Lung (tissue), 12 donors: ENCODE measurements around the gene MUSTN1. TPM values are rescaled to one million over a fixed set of nuclear protein-coding genes. Genes with fewer than 3 reads are reported as not detected.
A peak's percentile ranks its signal among the peaks of the same experiment; 100 is the strongest.

Experiments used
- ATAC-seq: fragments of 200-7000 bp; cut with Tn5 transposase; one replicate; pipeline ENCODE4 v1.9.1; 2020; ENCODE audit warnings: moderate number of reproducible peaks; ENCODE audit not compliant: insufficient read depth, low FRiP score
- DNase-seq, 3 donors: peaks; one replicate each; pipeline ENCODE4 v3.0.0-alpha.2; 2013 to 2017
- H3K27ac ChIP-seq, 2 donors: one replicate each; pipeline ENCODE4 v1.5.1; 2013; ENCODE audit warnings: mild to moderate bottlenecking in 2 of 2, moderate library complexity in 2 of 2, control low read depth in 1 of 2, inconsistent platforms in 1 of 2, low read depth in 1 of 2, low read length in 1 of 2
- H3K27me3 ChIP-seq, 3 donors: one replicate each; pipeline ENCODE4 v1.5.1; 2013; ENCODE audit warnings: low read length in 2 of 3; ENCODE audit not compliant: control insufficient read depth in 3 of 3, insufficient read depth in 3 of 3
- H3K36me3 ChIP-seq, 4 donors: one replicate each; pipeline ENCODE4 v1.5.1; 2013; ENCODE audit warnings: low read length in 4 of 4, mild to moderate bottlenecking in 1 of 4, moderate library complexity in 1 of 4; ENCODE audit not compliant: control insufficient read depth in 4 of 4, insufficient read depth in 4 of 4
- H3K4me1 ChIP-seq, 5 donors: one replicate each; pipeline ENCODE4 v1.5.1; 2013; ENCODE audit warnings: low read length in 5 of 5, mild to moderate bottlenecking in 2 of 5, moderate library complexity in 1 of 5; ENCODE audit not compliant: control insufficient read depth in 5 of 5, insufficient read depth in 5 of 5
- H3K4me3 ChIP-seq: one replicate; pipeline ENCODE4 v1.5.1; 2013; ENCODE audit warnings: mild to moderate bottlenecking, control low read depth, moderate library complexity
- H3K9ac ChIP-seq, 2 donors: one replicate each; pipeline ENCODE4 v1.5.1; 2013; ENCODE audit warnings: low read length in 2 of 2, control low read depth in 1 of 2; ENCODE audit not compliant: insufficient read depth in 1 of 2
- H3K9me3 ChIP-seq, 4 donors: one replicate each; pipeline ENCODE4 v1.5.1; 2013; ENCODE audit warnings: low read length in 3 of 4, mild to moderate bottlenecking in 1 of 4, moderate library complexity in 1 of 4; ENCODE audit not compliant: control insufficient read depth in 4 of 4, insufficient read depth in 3 of 4
- WGBS, 2 donors: extraction: QIAGEN DNeasy Blood & Tissue Kit; methylation state at CpG; one replicate each; pipeline ENCODE4 v1.1.7; 2013; 5-methylcytosine and 5-hydroxymethylcytosine counted together
- polyA plus RNA-seq, 2 donors: library from polyadenylated mRNA; stranded (reverse); fragments of 200-250 nt; gene quantifications; one replicate each; pipeline ENCODE4 v1.2.1, GENCODE V29; 2013
- total RNA-seq, 2 donors: library from RNA; depleted of rRNA in 1 of 2; stranded (reverse); fragments of >200 nt in 1 of 2; gene quantifications; one replicate each; pipeline ENCODE4 v1.2.1, GENCODE V29; 2014 to 2021
- TF ChIP-seq, protein P1 (sequence below): IDR thresholded peaks from 2 replicates; pipeline ENCODE4 v1.5.1; 2012; ENCODE audit warnings: mild to moderate bottlenecking; ENCODE audit errors: control extremely low read depth, extremely low read depth
- donor health status: control.
- donor health status: control.
- donor health status: Bipolar disorder and iron deficiency.
- donor health status: healthy.
- donor health status: DM: yes; HTN: yes; CAD: no.

Gene MUSTN1
- total and polyA plus RNA-seq, 4 donors, result 3.3 to 39.0 (median 7.8) TPM

DNA sequence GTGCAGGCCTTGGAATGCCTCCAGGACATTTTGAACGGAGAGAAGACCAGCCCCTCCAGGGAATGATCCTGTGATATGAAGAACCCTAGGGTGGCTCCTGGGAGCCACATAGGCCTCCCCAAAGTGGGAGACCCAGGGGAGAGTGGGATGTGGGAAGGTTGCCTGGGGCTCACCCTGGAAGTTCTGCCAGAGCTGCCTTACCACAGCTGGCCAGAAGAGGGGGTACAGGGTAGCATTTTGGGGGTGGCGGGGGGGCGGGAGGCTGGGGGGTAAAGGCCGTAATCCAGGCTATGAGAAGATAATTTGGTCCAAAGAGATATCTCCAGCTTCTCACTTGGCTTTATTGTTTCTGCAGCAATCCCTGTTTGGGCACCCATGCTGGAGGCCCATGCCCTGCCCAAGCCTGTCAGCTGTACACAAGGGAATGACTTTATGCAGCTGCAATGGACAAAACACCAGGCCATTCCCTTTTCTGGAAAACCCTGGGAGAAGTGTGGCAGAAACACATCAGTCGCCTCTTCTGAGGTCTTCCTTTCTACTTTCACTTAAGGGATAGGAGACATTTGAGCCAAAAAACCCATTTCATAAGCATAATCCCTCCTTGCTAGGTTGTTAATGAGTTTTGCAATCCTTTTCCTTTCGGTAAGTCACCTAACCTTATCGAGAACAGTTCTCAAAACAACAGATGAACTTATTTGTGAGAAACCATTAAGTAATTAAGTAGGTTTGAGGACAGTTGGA is 11.0 kb upstream of the MUSTN1 start:
- no peaks in the 10 kb centered on the region for H3K9me3 ChIP-seq
- TF ChIP-seq, protein P1, sequence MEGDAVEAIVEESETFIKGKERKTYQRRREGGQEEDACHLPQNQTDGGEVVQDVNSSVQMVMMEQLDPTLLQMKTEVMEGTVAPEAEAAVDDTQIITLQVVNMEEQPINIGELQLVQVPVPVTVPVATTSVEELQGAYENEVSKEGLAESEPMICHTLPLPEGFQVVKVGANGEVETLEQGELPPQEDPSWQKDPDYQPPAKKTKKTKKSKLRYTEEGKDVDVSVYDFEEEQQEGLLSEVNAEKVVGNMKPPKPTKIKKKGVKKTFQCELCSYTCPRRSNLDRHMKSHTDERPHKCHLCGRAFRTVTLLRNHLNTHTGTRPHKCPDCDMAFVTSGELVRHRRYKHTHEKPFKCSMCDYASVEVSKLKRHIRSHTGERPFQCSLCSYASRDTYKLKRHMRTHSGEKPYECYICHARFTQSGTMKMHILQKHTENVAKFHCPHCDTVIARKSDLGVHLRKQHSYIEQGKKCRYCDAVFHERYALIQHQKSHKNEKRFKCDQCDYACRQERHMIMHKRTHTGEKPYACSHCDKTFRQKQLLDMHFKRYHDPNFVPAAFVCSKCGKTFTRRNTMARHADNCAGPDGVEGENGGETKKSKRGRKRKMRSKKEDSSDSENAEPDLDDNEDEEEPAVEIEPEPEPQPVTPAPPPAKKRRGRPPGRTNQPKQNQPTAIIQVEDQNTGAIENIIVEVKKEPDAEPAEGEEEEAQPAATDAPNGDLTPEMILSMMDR, result no peak
- ATAC-seq (no peak), DNase-seq (peak in 2 of 3 donors; percentile 22 to 24)
- H3K27ac ChIP-seq, result peak overlapping the region in 1 of 2 donors; percentile 50
- H3K36me3 ChIP-seq, result peaks cover 0 to 41% (median 21%) of the 10 kb centered on the region in 4 donors
- WGBS, 2 donors, result 69 to 72% methylated on average over 7 of the region's 7 CpGs
- no peaks in the 10 kb centered on the region for H3K27me3 ChIP-seq
- no peak overlapping the region for H3K9ac ChIP-seq
- no peak overlapping the region for H3K4me3 ChIP-seq
- peaks cover 0 to 21% (median 9%) of the 10 kb centered on the region in 5 donors for H3K4me1 ChIP-seq

DNA sequence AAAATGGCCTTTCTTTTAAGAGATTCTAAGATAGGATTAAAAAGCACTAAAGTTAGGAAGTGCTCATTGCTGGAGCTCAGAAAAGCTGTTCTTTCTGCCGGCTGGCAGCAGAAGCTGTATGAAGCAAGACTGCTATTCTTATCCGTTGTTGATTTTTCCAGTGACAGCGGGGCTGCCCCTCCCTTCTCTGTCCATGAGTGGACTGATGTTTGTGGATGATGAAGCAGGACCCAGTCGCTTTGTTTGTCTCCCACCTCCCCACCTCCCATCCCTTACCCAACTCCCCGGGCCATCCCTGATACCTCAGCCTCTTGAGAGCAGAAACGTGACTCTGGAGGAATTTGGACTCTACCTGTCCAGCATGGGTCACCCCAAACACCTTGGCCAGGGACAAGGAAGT is 10.3 kb upstream of the MUSTN1 start:
- Histone ChIP-seq H3K36me3 (peaks cover 0 to 43% (median 22%) of the 10 kb centered on the region in 4 donors), H3K9me3 (no peaks in the 10 kb centered on the region), H3K4me3 (no peak overlapping the region), H3K27ac (peak overlapping the region in 1 of 2 donors; percentile 50), H3K4me1 (peaks cover 0 to 21% (median 9%) of the 10 kb centered on the region in 5 donors), H3K27me3 (no peaks in the 10 kb centered on the region), H3K9ac (peak overlapping the region in 1 of 2 donors; percentile 42)
- DNase-seq (peak; percentile 59 to 91 (median 77)), ATAC-seq (no peak)
- TF ChIP-seq, protein P1, result no peak
- 23 to 32% methylated on average over 6 of the region's 6 CpGs for WGBS, 2 donors

DNA sequence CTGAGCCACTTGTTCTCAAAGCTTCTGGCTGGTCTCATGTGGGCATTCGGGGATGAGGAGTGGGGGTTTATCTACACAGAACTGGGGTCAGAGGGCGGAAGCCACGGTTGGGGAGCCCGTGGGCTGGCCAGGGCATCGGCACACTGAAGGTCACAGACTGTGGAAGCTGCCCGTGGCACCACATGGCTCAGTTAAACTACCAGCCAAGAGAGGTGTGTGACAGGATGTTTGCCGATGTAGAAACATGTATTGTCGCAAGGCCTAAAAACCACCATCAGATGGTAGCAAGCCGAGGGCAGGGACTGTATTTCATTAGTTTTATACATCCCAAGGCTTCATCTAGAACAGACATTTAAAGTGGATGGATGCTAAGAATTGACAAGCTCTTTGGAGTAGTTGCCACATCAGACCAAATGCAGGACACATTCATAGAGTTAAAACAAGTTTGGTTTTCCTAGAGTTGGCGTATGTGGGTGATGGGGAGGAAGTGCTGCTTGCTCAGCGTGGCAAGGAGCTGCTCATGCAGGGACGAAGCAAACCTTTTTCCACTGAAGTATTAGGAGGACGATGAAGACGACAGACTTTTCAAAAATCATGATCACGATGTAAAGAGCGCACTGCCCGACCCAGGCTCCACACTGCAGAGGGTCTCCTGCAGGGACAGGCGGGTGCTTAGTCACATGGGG is 9.6 kb upstream of the MUSTN1 start:
- ATAC-seq (no peak), DNase-seq (no peak)
- H3K9ac ChIP-seq, result peak overlapping the region in 1 of 2 donors; percentile 53
- TF ChIP-seq, protein P1, result no peak
- H3K4me3 ChIP-seq, result no peak overlapping the region
- H3K27ac ChIP-seq, result peak overlapping the region in 1 of 2 donors; percentile 28
- H3K4me1 ChIP-seq, result peaks cover 0 to 21% (median 9%) of the 10 kb centered on the region in 5 donors
- no peaks in the 10 kb centered on the region for H3K27me3 ChIP-seq
- 56 to 76% methylated on average over 18 of the region's 18 CpGs for WGBS, 2 donors
- peaks cover 0 to 40% (median 20%) of the 10 kb centered on the region in 4 donors for H3K36me3 ChIP-seq
- H3K9me3 ChIP-seq, result no peaks in the 10 kb centered on the region
